Stimulated activated CD8-positive, alpha-beta memory T cell treated with anti-CD3 and anti-CD28 coated beads, Interleukin-7, amount 100 ng/mL, for 48 hours (primary cell): ENCODE measurements around the gene ZMYND19.
"Not testable (repeated sequence)": the region's sequence is repeated elsewhere in the genome, so short reads cannot be mapped to it uniquely, and the experiment has no call there.

ENCODE experiments used
- DNase-seq, 2 donors: peaks; one replicate each; pipeline ENCODE4 v3.0.0-alpha.2; 2020; ENCODE audit warnings: low read depth in 1 of 2; ENCODE audit errors: extremely low read depth in 1 of 2

Gene ZMYND19

DNA sequence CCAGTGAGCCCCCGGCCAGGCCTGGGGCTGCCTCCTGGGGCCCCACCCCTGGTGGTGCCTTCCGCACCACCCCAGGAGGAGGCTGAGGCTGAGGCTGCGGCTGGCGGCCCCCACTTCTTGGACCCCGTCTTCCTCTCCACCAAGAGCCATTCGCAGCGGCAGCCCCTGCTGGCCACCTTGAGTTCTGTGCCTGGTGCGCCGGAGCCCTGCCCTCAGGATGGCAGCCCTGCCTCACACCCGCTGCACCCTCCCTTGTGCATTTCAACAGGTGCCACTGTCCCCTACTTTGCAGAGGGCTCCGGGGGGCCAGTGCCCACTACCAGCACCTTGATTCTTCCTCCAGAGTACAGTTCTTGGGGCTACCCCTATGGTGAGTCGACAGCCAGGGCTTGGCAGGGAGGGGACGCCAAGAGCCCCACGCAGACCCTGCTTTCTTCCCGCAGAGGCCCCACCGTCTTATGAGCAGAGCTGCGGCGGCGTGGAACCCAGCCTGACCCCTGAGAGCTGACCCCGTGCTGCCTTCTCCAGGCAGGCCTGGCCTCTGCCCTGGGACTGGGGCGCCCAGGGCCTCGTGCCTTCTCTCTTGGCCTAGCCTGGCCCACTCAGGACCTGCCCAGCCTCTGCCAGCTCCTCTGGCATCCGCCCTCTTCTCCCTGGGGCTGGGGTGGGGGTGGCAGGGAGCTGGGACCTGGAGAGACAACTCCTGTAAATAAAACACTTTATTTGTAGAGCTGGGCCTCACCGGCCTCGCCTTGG is 24.5 kb upstream of the ZMYND19 start:
- no peak for DNase-seq

DNA sequence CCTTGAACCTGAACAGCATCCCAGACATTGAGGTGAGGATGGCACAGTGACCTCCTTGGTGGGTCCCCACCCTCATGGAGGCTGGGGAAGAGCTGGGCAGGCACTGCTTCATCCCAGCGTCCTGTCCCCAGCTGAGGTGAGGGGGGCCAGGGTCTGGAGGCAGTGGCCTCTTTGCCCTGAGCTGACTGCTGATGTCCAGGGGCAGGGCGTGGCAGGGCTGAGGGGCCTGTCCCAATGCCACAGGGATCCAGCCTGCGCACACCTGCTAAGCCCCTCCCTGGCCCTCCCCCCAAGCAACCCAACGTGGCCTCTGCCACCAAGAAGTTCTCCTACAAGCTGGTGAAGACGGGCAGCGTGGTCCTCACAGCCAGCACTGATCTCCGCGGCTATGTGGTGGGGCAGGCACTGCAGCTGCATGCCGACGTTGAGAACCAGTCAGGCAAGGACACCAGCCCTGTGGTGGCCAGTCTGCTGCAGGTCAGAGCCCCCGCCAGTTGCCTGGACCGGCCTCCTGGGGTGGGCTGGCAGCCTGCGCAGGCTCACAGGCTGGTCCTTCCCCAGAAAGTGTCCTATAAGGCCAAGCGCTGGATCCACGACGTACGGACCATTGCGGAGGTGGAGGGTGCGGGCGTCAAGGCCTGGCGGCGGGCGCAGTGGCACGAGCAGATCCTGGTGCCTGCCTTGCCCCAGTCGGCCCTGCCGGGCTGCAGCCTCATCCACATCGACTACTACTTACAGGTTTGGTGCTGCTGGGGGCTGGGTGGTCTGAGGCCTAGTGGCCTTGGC is 23.6 kb upstream of the ZMYND19 start:
- DNase-seq: no peak

DNA sequence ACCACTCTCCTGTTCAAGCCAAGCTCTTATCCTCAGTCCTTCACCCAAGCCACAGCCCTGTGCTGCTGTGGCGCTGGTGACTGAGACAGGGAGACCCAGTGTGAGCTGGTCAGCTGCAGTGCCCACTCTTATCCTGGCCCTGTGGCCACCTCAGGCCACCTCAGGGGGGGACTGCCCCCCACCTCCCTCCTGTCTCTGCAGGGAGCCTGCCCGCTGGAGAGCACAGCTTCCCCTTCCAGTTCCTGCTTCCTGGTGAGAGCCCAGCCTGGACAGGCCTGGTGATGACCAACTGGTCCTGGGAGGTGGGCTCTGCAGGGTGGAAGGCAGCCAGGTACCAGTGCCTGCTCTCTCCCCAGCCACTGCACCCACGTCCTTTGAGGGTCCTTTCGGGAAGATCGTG is 22.9 kb upstream of the ZMYND19 start:
- no peak for DNase-seq

- no peak for DNase-seq
These were observed 22.4 kb upstream of the ZMYND19 start for GRCh38 chr9:137612741-137613142.

- no peak for DNase-seq
These were observed 21.6 kb upstream of the ZMYND19 start for GRCh38 chr9:137611623-137612609.

GRCh38 chr9:137610944-137611343 is 20.6 kb upstream of the ZMYND19 start:
- no peak for DNase-seq

DNA sequence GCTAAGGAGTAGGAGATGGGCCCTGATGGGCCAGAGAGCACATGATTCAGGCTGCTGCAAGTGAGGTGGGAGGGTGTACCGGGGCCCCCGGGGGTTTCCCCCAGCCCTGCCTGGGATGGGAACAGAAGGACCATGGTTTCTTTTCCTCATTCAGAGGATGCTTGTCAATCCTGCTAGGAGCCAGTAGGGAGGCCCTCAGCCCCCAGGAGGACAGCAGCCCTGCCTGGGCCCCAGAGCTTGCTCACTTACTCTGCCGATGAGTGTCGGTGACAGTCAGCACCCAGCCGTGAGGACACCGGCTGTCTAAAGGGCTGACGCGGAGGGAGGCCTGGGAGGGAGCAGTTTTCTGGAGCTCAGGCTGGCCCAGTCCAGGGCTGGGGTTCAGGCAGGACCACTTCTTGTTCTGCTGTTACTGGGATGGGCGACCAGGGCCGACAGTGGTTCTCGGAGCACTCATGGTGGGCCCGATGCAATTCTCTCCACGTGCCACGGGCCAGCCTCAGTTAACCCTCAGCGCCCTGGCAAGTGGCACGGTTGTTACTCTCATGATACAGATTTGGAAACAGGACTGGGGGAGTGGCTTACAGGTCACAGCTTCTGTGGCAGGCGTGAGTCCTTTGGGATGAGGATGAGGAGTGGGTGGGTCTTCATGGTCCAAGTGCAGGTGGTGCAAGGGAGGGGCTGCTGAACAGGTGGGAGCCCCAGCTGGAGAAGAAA is 17.0 kb upstream of the ZMYND19 start:
- DNase-seq: no peak

DNA sequence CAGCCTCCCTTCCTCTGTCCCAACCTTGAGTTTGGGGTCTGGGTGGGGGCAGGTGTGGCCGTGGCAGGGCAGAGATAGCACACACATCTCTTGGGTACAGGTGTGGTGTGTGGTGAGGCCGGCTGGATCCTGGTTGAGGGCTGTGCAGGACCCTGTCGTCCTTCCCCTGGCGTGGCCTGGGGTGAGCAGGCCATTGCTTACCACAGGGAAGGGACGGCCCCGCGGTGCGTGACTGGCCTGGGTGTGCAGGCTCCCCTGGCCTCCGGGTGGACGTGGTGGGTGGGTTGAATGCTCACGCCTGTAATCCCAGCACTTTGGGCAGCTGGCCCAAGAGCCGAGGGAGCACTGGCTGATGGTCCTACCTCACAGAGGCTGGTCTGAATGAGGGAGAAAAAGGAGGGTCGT is 16.4 kb upstream of the ZMYND19 start:
- no peak for DNase-seq

DNA sequence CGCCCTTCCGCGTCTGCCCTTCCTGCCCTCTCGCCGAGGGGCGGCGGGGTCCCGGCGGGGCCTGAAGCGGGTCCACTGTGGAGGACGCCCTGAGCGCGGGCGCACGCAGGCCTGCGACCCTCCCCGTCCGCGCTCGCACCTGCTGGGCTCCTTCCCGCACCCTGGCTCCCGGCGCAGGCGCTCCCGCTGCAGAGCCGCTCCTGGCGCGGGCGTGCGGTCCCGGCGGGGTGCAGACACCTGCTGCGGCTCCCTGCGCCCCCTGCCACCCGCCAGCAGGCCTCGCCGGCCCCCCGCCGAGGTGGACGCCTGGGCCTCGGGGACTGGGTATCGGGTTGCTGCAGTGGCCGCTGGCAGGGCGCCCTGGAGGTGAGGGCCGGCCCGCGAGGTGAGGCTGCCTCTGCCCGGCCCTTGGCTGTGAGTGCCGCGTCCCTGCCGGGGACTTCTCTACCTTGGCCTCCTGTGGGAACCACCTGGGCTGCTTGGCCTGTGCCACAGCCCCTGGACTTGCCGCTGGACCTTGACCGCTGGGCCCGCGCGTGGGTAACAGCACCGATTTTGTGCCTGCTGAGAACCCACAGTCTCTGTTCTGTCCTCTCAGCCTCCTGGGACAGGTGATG is 15.8 kb upstream of the ZMYND19 start:
- DNase-seq: no peak

DNA sequence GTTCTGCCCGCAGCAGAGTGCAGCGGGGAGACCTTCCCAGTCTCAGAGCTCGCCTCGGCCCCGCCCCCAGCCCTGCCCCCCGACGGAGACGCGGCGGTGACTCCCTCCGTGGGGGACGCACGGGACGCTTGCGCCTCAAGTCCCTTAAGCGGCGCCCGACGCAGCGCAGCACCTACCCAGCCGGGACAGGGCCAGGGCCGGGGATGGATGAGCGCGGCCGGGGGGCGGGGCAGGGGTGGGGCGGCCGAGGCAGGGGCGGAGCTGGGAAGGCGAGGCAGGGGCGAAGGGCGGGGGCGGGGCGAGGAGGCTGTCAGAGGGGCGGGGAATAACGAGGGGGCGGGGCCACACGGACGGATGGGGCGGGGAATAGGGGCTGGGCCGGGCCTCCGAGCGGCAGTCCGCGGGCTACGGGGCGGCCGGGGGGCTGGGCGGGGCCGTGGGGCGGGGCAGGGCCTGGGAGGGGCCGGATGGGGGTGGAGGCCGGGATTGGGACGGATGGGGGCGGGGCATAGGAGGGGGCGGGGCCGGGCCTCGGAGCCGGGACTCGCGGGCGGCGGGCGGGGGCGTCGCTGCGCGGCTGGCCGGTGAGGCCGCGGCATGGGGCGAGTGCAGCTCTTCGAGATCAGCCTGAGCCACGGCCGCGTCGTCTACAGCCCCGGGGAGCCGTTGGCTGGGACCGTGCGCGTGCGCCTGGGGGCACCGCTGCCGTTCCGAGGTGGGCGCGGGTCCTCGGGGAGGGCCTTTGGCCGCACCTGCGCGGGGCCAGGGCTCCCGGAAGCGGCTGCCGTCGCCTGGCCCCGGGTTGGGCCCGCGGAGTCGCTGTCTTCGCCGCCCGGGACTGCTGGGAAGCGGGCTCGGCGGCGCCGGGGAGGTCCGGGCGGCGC is 15.1 kb upstream of the ZMYND19 start, which contains the start of gene ARRDC1:
Gene ARRDC1, plus strand, starts transcription at position 566 of the 884 bp plus-strand sequence. Its CDS starts 32 bp downstream, at position 598.
- DNase-seq: peak; percentile 84 to 90

- DNase-seq: no peak
These were observed 14.2 kb upstream of the ZMYND19 start for GRCh38 chr9:137604345-137605086.

- DNase-seq: no peak
These were observed 13.6 kb upstream of the ZMYND19 start for GRCh38 chr9:137603879-137604278.

DNA sequence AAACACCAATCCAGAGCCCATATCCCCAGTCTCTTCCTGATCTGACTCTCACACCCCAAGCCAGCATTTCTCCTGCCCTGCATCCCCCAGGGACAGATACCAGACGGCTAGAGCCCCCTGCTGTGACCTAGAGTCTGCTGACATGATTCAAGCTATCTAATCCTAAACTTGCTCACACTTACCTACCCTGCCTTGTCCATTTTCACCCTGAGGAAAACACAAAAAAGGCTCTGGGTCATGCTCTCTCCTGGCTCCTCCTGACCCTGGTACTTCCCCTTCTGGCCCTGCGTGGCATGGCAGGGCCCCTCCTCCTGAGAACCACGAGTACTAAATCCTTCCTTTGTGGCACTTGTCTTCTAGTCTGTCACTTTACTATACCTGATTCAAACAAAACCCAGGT is 12.3 kb upstream of the ZMYND19 start:
- no peak for DNase-seq

GRCh38 chr9:137598943-137599342 is 8.6 kb upstream of the ZMYND19 start:
- no peak for DNase-seq

GRCh38 chr9:137596577-137596976 is 6.3 kb upstream of the ZMYND19 start:
- DNase-seq: not testable (repeated sequence)

DNA sequence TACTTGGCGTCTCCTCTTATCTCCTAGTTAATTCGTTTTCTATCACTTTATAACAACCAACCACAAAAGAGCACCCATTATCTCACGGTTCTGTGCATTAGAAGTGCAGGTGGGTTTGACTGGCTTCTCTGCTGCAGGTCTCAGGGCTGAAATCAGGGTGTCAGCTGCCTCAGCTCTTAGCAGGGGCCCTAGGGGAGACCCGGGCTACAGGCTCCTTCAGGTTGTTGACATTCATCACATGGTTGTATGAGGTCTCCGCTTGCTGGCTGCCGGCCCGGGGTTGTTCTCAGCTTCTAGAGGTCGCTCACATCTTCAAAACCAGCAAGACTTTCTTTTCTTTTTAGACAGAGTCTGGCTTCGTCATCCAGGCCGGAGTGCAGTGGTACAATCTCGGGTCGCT is 2.9 kb upstream of the ZMYND19 start:
- DNase-seq: no peak

- DNase-seq: no peak
These were observed 2.5 kb upstream of the ZMYND19 start for GRCh38 chr9:137592767-137593166.

- DNase-seq: no peak
These were observed 216 bp downstream of the ZMYND19 start for GRCh38 chr9:137590123-137590468.
